ENCODE data around the gene ADCY4.

ADCY4 gene

DNA sequence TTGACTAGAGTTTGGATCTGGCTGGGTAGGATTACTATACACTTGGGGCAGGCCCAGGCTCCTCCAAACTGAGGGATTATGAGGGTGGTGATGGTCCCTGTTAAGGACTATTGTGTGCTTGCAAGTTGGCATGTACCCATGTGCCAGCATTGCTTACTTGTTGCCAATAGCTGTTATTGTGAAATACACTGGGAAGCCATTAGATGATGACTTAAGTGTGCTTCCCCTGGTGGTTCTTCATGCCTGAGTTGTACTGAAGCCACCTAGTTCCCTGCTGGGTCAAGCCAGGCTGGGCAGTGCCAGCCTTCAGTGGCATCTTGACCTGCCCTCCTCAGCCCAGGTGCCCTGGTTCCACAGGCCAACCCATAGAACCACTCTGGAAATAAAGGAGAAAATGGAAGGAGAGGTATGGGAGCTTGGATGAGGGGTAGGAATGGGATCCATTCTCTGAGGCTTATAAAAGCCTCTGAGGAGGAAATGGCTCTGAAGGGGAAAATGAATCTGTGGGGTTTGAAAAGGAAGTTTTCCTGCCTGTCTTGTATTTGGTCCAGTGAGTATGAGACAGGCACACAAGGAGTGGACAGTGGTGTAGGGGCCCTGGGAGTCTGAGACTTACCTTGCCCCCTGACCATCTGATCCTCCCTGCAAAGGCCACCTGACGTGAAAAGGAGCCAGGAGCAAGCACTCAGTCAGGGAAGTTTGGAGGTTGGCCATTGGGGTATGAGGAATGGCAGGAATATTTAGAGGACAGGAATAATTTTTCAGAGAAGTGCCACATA, 22.8 kb downstream of the ADCY4 start:
- peaks cover 29% of the 10 kb centered on the region for H3K4me1 ChIP-seq (ENCODE audit: insufficient read depth, poor library complexity, severe bottlenecking)
- no peak for ATAC-seq (ENCODE audit: low read depth)
- H3K27ac ChIP-seq (ENCODE audit: poor library complexity, severe bottlenecking): no peak overlapping the region
- H3K36me3 ChIP-seq (ENCODE audit: low read depth): peaks cover 8% of the 10 kb centered on the region
- H3K4me3 ChIP-seq (ENCODE audit: severe bottlenecking): no peak overlapping the region
- DNase-seq (ENCODE audit: low spot score): no peak
- H3K9me3 ChIP-seq (ENCODE audit: severe bottlenecking): no peaks in the 10 kb centered on the region
- no peak for TF ChIP-seq CTCF (IDR thresholded peaks at IDR 0.05; ENCODE audit: poor library complexity, severe bottlenecking)
- H3K27me3 ChIP-seq (ENCODE audit: insufficient read depth, poor library complexity, severe bottlenecking): no peaks in the 10 kb centered on the region

DNA sequence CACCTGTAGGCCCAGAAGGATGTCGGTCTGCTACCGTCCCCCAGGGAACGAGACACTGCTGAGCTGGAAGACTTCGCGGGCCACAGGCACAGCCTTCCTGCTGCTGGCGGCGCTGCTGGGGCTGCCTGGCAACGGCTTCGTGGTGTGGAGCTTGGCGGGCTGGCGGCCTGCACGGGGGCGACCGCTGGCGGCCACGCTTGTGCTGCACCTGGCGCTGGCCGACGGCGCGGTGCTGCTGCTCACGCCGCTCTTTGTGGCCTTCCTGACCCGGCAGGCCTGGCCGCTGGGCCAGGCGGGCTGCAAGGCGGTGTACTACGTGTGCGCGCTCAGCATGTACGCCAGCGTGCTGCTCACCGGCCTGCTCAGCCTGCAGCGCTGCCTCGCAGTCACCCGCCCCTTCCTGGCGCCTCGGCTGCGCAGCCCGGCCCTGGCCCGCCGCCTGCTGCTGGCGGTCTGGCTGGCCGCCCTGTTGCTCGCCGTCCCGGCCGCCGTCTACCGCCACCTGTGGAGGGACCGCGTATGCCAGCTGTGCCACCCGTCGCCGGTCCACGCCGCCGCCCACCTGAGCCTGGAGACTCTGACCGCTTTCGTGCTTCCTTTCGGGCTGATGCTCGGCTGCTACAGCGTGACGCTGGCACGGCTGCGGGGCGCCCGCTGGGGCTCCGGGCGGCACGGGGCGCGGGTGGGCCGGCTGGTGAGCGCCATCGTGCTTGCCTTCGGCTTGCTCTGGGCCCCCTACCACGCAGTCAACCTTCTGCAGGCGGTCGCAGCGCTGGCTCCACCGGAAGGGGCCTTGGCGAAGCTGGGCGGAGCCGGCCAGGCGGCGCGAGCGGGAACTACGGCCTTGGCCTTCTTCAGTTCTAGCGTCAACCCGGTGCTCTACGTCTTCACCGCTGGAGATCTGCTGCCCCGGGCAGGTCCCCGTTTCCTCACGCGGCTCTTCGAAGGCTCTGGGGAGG, 23.9 kb downstream of the ADCY4 start, which contains the start of gene LTB4R:
Gene LTB4R (plus strand): TSS at position 857 of the 959 bp plus-strand sequence. CDS start 4,150 bp downstream, outside the sequence.
- H3K4me1 ChIP-seq (ENCODE audit: insufficient read depth, poor library complexity, severe bottlenecking): peaks cover 25% of the 10 kb centered on the region
- no peak within 1 kb of the TSS for H3K4me3 ChIP-seq (ENCODE audit: severe bottlenecking)
- H3K9me3 ChIP-seq (ENCODE audit: severe bottlenecking): no peaks in the 10 kb centered on the region
- DNase-seq (ENCODE audit: low spot score) (no peak), ATAC-seq (ENCODE audit: low read depth) (peak; percentile 35)
- peaks cover 11% of the 10 kb centered on the region for H3K36me3 ChIP-seq (ENCODE audit: low read depth)
- no peaks in the 10 kb centered on the region for H3K27me3 ChIP-seq (ENCODE audit: insufficient read depth, poor library complexity, severe bottlenecking)
- TF ChIP-seq CTCF (IDR thresholded peaks at IDR 0.05; ENCODE audit: poor library complexity, severe bottlenecking): peak; percentile 34
- H3K27ac ChIP-seq (ENCODE audit: poor library complexity, severe bottlenecking): peak within 1 kb of the TSS; percentile 76

- no peak for TF ChIP-seq CTCF (IDR thresholded peaks at IDR 0.05; ENCODE audit: poor library complexity, severe bottlenecking)
These were observed 24.6 kb downstream of the ADCY4 start for GRCh38 chr14:24310265-24310645.

GRCh38 chr14:24309538-24310264, 25.2 kb downstream of the ADCY4 start, which contains the start of gene LTB4R2:
TSS of gene LTB4R2 (plus strand) at chr14:24310140. CDS start at chr14:24310665, 525 bp downstream.
- Histone ChIP-seq H3K4me1 (ENCODE audit: insufficient read depth, poor library complexity, severe bottlenecking) (peaks cover 23% of the 10 kb centered on the region), H3K9me3 (ENCODE audit: severe bottlenecking) (no peaks in the 10 kb centered on the region), H3K27me3 (ENCODE audit: insufficient read depth, poor library complexity, severe bottlenecking) (no peaks in the 10 kb centered on the region), H3K27ac (ENCODE audit: poor library complexity, severe bottlenecking) (peak within 1 kb of the TSS; percentile 76), H3K36me3 (ENCODE audit: low read depth) (peaks cover 24% of the 10 kb centered on the region), H3K4me3 (ENCODE audit: severe bottlenecking) (no peak within 1 kb of the TSS)
- TF ChIP-seq CTCF (IDR thresholded peaks at IDR 0.05; ENCODE audit: poor library complexity, severe bottlenecking): no peak
- DNase-seq (ENCODE audit: low spot score) (no peak), ATAC-seq (ENCODE audit: low read depth) (peak; percentile 85)

More at GRCh38 chr14:24310265-24310645, 24.6 kb downstream of the ADCY4 start:
- Histone ChIP-seq H3K4me1 (ENCODE audit: insufficient read depth, poor library complexity, severe bottlenecking) (peaks cover 25% of the 10 kb centered on the region), H3K4me3 (ENCODE audit: severe bottlenecking) (no peak overlapping the region), H3K9me3 (ENCODE audit: severe bottlenecking) (no peaks in the 10 kb centered on the region), H3K27ac (ENCODE audit: poor library complexity, severe bottlenecking) (peak overlapping the region; percentile 76), H3K36me3 (ENCODE audit: low read depth) (peaks cover 18% of the 10 kb centered on the region), H3K27me3 (ENCODE audit: insufficient read depth, poor library complexity, severe bottlenecking) (no peaks in the 10 kb centered on the region)
- DNase-seq (ENCODE audit: low spot score) (no peak), ATAC-seq (ENCODE audit: low read depth) (peak; percentile 38)
